ENCODE measurements around the gene PHLDB2. TPM values are rescaled to one million over a fixed set of nuclear protein-coding genes. Genes with fewer than 3 reads are reported as not detected.

The PHLDB2 gene
- polyA plus RNA-seq, 1 donor (not counting 4 experiments of a cell fraction or from before 2014, with no cell fraction given), result 150 TPM

GRCh38 chr3:111902534-111902933 lies 43.5 kb downstream of the PHLDB2 start:
- FAIRE-seq (no peak), DNase-seq (ENCODE audit: low read depth, low spot score) (no peak)

GRCh38 chr3:111903067-111903511 lies 44.0 kb downstream of the PHLDB2 start:
- TF ChIP-seq CTCF (optimal IDR thresholded peaks at IDR 0.05 in 1 of 3, IDR thresholded peaks at IDR 0.05 in 1 of 3, conservative IDR thresholded peaks at IDR 0.05 in 1 of 3; ENCODE audit: extremely low read depth in 1 of 3, insufficient read depth in 2 of 3, low read length in 3 of 3) (no peak), EZH2 (IDR thresholded peaks at IDR 0.05; ENCODE audit: low read length) (no peak)
- Histone ChIP-seq H3K9me1 (ENCODE audit: control insufficient read depth, extremely low read depth, insufficient read depth, low read length) (peaks cover 2% of the 10 kb centered on the region), H3K27ac (ENCODE audit: control insufficient read depth, insufficient read depth, low read length) (peak overlapping the region; percentile 96), H3K27me3 (ENCODE audit: control insufficient read depth, extremely low read depth, insufficient read depth, low read length) (no peaks in the 10 kb centered on the region), H3K4me1 (ENCODE audit: control insufficient read depth, extremely low read depth, insufficient read depth, low read length) (peaks cover 47% of the 10 kb centered on the region), H2AFZ (ENCODE audit: control insufficient read depth, low read length) (no peak overlapping the region), H3K79me2 (ENCODE audit: control insufficient read depth, insufficient read depth, low read length) (peaks cover 86% of the 10 kb centered on the region), H3K36me3 (ENCODE audit: control insufficient read depth in 2 of 2, extremely low read depth in 1 of 2, insufficient read depth in 2 of 2, low read length in 2 of 2) (peaks cover 16 to 36% of the 10 kb centered on the region in 2 experiments), H3K4me2 (ENCODE audit: control insufficient read depth, extremely low read depth, insufficient read depth, low read depth, low read length) (peak overlapping the region; percentile 61), H3K9ac (ENCODE audit: control insufficient read depth, extremely low read depth, insufficient read depth, low read length) (peak overlapping the region; percentile 23), H3K9me3 (ENCODE audit: control insufficient read depth, low read depth, low read length) (no peaks in the 10 kb centered on the region), H3K4me3 (ENCODE audit: control insufficient read depth in 2 of 3, extremely low read depth in 1 of 3, insufficient read depth in 2 of 3, low read depth in 1 of 3, low read length in 3 of 3) (no peak overlapping the region), H4K20me1 (ENCODE audit: control insufficient read depth, extremely low read depth, insufficient read depth, low read length) (no peaks in the 10 kb centered on the region)
- FAIRE-seq, result no peak
- peak; percentile 61 for DNase-seq (ENCODE audit: low read depth, low spot score)
- dilution Hi-C loops (cut with MboI; ENCODE audit: extremely low pct_ligation_motif_present, low sequenced_read_pairs), result no loop called here

More at GRCh38 chr3:111902534-111902933, 43.5 kb downstream of the PHLDB2 start:
- H3K4me2 ChIP-seq (ENCODE audit: control insufficient read depth, extremely low read depth, insufficient read depth, low read depth, low read length), result peak overlapping the region; percentile 52
- H3K9ac ChIP-seq (ENCODE audit: control insufficient read depth, extremely low read depth, insufficient read depth, low read length), result peak overlapping the region; percentile 48
- H3K9me1 ChIP-seq (ENCODE audit: control insufficient read depth, extremely low read depth, insufficient read depth, low read length), result peaks cover 2% of the 10 kb centered on the region
- no peaks in the 10 kb centered on the region for H3K27me3 ChIP-seq (ENCODE audit: control insufficient read depth, extremely low read depth, insufficient read depth, low read length)
- H4K20me1 ChIP-seq (ENCODE audit: control insufficient read depth, extremely low read depth, insufficient read depth, low read length), result no peaks in the 10 kb centered on the region
- no peaks in the 10 kb centered on the region for H3K9me3 ChIP-seq (ENCODE audit: control insufficient read depth, low read depth, low read length)
- dilution Hi-C loops (cut with MboI; ENCODE audit: extremely low pct_ligation_motif_present, low sequenced_read_pairs), result no loop called here
- peaks cover 12 to 34% of the 10 kb centered on the region in 2 experiments for H3K36me3 ChIP-seq (ENCODE audit: control insufficient read depth in 2 of 2, extremely low read depth in 1 of 2, insufficient read depth in 2 of 2, low read length in 2 of 2)
- no peak overlapping the region for H2AFZ ChIP-seq (ENCODE audit: control insufficient read depth, low read length)
- peaks cover 47% of the 10 kb centered on the region for H3K4me1 ChIP-seq (ENCODE audit: control insufficient read depth, extremely low read depth, insufficient read depth, low read length)
- H3K27ac ChIP-seq (ENCODE audit: control insufficient read depth, insufficient read depth, low read length), result peak overlapping the region; percentile 96
- H3K4me3 ChIP-seq (ENCODE audit: control insufficient read depth in 2 of 3, extremely low read depth in 1 of 3, insufficient read depth in 2 of 3, low read depth in 1 of 3, low read length in 3 of 3), result no peak overlapping the region
- TF ChIP-seq CTCF (optimal IDR thresholded peaks at IDR 0.05 in 1 of 3, IDR thresholded peaks at IDR 0.05 in 1 of 3, conservative IDR thresholded peaks at IDR 0.05 in 1 of 3; ENCODE audit: extremely low read depth in 1 of 3, insufficient read depth in 2 of 3, low read length in 3 of 3), result no peak
- no peak for TF ChIP-seq EZH2 (IDR thresholded peaks at IDR 0.05; ENCODE audit: low read length)
- peaks cover 86% of the 10 kb centered on the region for H3K79me2 ChIP-seq (ENCODE audit: control insufficient read depth, insufficient read depth, low read length)

Data from keratinocyte (primary cell).